Stimulated activated CD8-positive, alpha-beta memory T cell treated with anti-CD3 and anti-CD28 coated beads, Interleukin-15, amount 100 ng/mL, for 1 hour (primary cell): ENCODE measurements around the gene DIPK2B.

Experiments
- DNase-seq: peaks from one replicate; pipeline ENCODE4 v3.0.0-alpha.2; 2020; ENCODE audit warnings: low read depth

The DIPK2B gene

DNA sequence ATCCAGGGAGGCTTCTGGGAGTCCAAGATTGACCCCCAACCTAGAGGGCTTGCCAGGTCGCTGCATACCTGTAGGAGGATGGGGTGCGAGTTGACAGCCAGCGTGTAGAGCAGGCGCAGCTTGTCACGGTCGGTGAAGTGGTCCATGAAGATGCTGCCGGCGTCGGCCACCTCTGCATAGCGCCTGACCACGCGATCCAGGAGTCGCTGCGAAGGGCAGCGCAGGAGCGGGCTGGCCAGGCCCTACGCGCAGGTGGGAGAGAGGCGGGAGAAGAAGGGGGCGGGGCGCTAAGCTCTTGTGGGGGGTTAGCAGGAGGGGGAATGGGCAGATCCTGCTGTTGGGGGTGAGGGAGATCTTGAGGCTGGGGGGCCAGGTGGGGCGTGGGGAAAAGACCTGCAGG, 43.0 kb downstream of the DIPK2B start:
- DNase-seq: no peak

- DNase-seq: no peak
Observed at GRCh38 chrX:45154462-45154861, 46.2 kb downstream of the DIPK2B start.

DNA sequence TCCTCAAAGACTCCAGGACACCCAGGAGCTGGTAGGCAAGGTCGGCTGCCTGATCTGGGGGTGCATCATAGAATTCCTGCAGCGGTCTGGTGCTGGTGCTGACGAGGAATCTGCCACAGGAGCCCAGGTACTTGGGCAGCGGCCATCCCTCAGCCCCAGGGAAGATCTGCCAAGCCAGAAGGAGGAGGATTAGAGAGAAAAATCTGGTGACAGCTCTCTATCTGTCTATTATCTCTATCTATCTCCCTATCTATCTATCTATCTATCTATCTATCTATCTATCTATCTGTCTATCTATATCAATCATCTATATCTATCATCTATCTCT, 46.7 kb downstream of the DIPK2B start:
- DNase-seq: no peak
